ES-I3 (cell line): ENCODE data around the gene ESRRA.

Experiments used
- H3K36me3 ChIP-seq: 2 replicates; pipeline ENCODE4 v1.6.1; 2013; ENCODE audit warnings: mild to moderate bottlenecking, low read length, control low read depth, moderate library complexity; ENCODE audit not compliant: insufficient read depth
- H3K4me1 ChIP-seq: 2 replicates; pipeline ENCODE4 v1.6.1; 2013; ENCODE audit warnings: mild to moderate bottlenecking, control low read depth, low read length; ENCODE audit not compliant: insufficient read depth
- H3K9ac ChIP-seq: 2 replicates; pipeline ENCODE4 v1.6.1; 2013; ENCODE audit warnings: low read depth, mild to moderate bottlenecking, low read length, moderate library complexity
- H3K9me3 ChIP-seq: 2 replicates; pipeline ENCODE4 v1.6.1; 2013; ENCODE audit warnings: mild to moderate bottlenecking, low read length, moderate library complexity; ENCODE audit not compliant: control insufficient read depth, insufficient read depth

ESRRA gene

DNA sequence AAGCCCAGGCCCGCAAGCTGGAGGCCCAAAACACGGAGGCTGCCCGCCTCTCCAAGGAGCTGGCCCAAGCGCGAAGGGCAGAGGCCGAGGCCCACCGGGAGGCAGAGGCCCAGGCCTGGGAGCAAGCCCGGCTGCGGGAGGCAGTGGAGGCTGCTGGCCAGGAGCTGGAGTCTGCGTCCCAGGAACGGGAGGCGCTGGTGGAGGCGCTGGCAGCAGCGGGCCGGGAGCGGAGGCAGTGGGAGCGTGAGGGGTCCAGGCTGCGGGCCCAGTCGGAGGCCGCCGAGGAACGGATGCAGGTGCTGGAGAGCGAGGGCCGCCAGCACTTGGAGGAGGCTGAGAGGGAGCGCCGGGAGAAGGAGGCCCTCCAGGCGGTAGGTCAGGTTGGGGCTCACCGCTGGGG is 39.5 kb downstream of the ESRRA start:
- H3K9ac ChIP-seq: no peak overlapping the region

GRCh38 chr11:64347193-64347867 is 42.0 kb downstream of the ESRRA start:
- Histone ChIP-seq H3K9me3 (no peaks in the 10 kb centered on the region), H3K9ac (no peak overlapping the region), H3K4me1 (peaks cover 15% of the 10 kb centered on the region; the same call in 1 of the 2 replicates), H3K36me3 (no peaks in the 10 kb centered on the region)

More for the DNA sequence above, 39.5 kb downstream of the ESRRA start:
- no peaks in the 10 kb centered on the region for H3K36me3 ChIP-seq
- peaks cover 15% of the 10 kb centered on the region; the same call in 1 of the 2 replicates for H3K4me1 ChIP-seq
- H3K9me3 ChIP-seq: no peaks in the 10 kb centered on the region

GRCh38 chr11:64348383-64349024 is 43.2 kb downstream of the ESRRA start:
- no peaks in the 10 kb centered on the region for H3K9me3 ChIP-seq
- H3K36me3 ChIP-seq: no peaks in the 10 kb centered on the region
- peaks cover 9% of the 10 kb centered on the region; the same call in 1 of the 2 replicates for H3K4me1 ChIP-seq
- no peak overlapping the region for H3K9ac ChIP-seq

- Histone ChIP-seq H3K9me3 (no peaks in the 10 kb centered on the region), H3K36me3 (no peaks in the 10 kb centered on the region), H3K9ac (no peak overlapping the region), H3K4me1 (peaks cover 8% of the 10 kb centered on the region; the same call in 1 of the 2 replicates)
These were observed 43.7 kb downstream of the ESRRA start for GRCh38 chr11:64349025-64349387.

GRCh38 chr11:64349404-64349803 is 44.1 kb downstream of the ESRRA start:
- no peaks in the 10 kb centered on the region for H3K36me3 ChIP-seq
- peaks cover 8% of the 10 kb centered on the region; the same call in 1 of the 2 replicates for H3K4me1 ChIP-seq
- H3K9ac ChIP-seq: no peak overlapping the region
- no peaks in the 10 kb centered on the region for H3K9me3 ChIP-seq

GRCh38 chr11:64351136-64351631 is 45.9 kb downstream of the ESRRA start:
- Histone ChIP-seq H3K36me3 (no peaks in the 10 kb centered on the region), H3K9me3 (no peaks in the 10 kb centered on the region), H3K4me1 (peaks cover 15% of the 10 kb centered on the region; the same call in 1 of the 2 replicates), H3K9ac (no peak overlapping the region)

DNA sequence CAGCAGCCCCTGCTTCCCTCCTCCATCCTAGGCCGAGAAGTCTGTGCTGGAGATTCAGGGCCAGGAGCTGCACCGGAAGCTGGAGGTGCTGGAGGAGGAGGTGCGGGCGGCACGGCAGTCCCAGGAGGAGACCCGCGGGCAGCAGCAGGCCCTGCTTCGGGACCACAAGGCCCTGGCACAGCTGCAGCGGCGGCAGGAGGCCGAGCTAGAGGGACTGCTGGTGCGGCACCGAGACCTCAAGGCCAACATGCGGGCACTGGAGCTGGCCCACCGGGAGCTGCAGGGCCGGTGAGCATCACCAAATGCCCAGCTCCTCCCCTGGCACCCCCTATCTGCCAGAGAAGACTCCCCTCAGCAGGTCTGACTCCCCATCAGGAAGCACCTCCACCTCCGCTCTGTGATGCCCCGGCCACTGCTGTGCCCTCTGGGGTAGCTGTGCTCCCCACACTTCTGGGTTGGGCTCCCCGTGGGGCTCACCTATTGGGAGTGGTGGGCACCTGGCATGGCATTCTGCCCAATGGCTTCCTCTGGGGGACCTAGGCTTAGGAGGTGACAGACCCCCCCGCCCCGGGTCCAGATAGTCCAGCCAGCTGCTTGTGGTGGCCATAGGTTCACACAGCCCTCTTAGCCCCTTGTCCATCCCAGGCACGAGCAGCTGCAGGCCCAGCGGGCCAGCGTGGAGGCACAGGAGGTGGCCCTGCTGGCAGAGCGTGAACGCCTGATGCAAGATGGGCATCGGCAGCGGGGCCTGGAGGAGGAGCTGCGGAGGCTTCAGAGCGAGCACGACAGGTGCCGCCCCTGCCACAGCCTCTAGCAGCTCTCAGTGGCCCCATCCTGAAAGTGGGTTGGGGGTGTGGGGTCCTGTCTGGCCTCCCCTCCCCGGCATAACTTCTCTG is 47.0 kb downstream of the ESRRA start:
- no peaks in the 10 kb centered on the region for H3K36me3 ChIP-seq
- no peaks in the 10 kb centered on the region for H3K9me3 ChIP-seq
- peaks cover 21% of the 10 kb centered on the region; the same call in 1 of the 2 replicates for H3K4me1 ChIP-seq
- H3K9ac ChIP-seq: no peak overlapping the region

- Histone ChIP-seq H3K9me3 (no peaks in the 10 kb centered on the region), H3K4me1 (peaks cover 27% of the 10 kb centered on the region; the same call in 1 of the 2 replicates), H3K9ac (no peak overlapping the region), H3K36me3 (no peaks in the 10 kb centered on the region)
These were observed 47.8 kb downstream of the ESRRA start for GRCh38 chr11:64352995-64353714.

DNA sequence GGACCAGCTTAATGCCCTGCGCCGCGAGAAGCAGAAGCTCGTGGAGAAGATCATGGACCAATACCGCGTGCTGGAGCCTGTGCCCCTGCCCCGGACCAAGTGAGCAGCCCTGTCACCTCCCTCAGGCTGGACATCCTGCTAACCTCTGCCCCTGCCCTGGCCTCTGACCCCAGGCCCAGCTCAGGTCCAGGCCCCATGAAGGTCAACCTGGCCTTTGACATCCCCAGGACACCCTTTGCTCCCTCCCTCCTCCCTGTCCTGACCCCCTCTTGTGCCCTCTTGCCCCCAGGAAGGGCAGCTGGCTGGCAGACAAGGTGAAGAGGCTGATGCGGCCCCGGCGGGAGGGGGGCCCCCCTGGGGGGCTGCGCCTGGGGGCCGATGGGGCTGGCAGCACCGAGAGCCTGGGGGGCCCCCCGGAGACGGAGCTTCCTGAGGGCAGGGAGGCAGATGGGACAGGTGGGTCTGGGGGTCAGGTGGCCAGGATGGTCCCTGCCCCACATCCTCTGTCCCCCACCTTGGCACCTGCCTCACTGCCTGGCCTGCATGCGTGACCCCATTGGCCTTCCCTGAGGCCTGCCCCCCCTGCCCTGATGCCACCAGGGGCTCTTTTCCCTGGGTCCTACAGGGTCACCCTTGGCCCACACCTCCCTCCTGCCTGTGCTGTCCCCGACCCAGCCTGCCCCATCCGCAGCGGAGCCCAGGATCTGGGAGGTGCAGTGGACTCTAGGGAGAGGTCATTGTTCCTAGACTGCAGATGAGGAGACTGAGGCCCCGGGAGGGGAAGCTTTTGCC is 48.6 kb downstream of the ESRRA start:
- Histone ChIP-seq H3K36me3 (no peaks in the 10 kb centered on the region), H3K9ac (no peak overlapping the region), H3K4me1 (peaks cover 26% of the 10 kb centered on the region; the same call in 1 of the 2 replicates), H3K9me3 (no peaks in the 10 kb centered on the region)

DNA sequence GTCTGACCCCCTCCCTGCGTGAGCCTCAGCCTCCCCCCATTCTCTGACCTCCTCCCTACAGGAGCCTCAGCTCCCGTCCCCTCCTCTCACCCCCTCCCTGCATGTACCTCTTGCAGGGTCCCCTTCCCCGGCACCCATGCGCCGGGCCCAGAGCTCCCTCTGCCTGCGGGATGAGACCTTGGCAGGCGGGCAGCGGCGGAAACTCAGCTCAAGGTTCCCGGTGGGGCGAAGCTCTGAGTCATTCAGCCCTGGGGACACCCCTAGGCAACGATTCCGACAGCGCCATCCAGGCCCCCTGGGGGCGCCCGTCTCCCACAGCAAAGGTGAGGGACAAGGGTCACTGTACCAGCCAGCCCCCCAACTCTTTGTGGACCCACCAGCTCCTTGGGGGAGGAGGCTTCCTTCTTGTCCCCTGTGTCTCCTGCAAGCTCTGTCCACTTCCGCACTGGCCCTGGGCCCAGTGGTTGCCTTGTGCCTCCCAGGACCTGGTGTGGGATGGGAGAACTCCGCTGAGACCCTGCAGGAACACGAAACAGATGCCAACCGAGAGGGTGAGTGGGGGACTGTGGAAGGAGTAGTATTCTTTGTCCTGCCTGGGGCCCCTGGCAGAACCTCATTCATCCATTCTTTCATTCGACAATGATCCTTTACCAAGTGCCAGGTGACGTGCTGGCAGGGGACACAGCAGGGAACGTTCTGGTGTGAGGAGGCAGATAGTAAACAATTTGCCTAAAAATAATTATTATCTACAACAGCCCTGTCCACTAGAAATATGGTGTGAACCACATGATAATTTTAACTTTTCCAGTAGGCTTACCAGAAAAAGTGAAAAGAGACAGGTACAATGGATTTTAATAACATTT is 50.0 kb downstream of the ESRRA start:
- no peaks in the 10 kb centered on the region for H3K9me3 ChIP-seq
- H3K36me3 ChIP-seq: no peaks in the 10 kb centered on the region
- H3K4me1 ChIP-seq: peaks cover 26% of the 10 kb centered on the region; the same call in 1 of the 2 replicates
- peak overlapping the region; percentile 28; the same call in 1 of the 2 replicates for H3K9ac ChIP-seq

GRCh38 chr11:64356498-64357411 is 51.4 kb downstream of the ESRRA start:
- Histone ChIP-seq H3K4me1 (peaks cover 26% of the 10 kb centered on the region; the same call in 1 of the 2 replicates), H3K9ac (no peak overlapping the region), H3K9me3 (no peaks in the 10 kb centered on the region), H3K36me3 (no peaks in the 10 kb centered on the region)

- H3K36me3 ChIP-seq: 0 out of 2 replicates have a peak, but pooled peaks cover 3% of the 10 kb centered on the region
- no peak overlapping the region for H3K9ac ChIP-seq
- H3K4me1 ChIP-seq: peaks cover 26% of the 10 kb centered on the region; the same call in 1 of the 2 replicates
- no peaks in the 10 kb centered on the region for H3K9me3 ChIP-seq
These were observed 52.1 kb downstream of the ESRRA start for GRCh38 chr11:64357446-64357845.
